ENCODE results near the gene CDKN2C.
"Not testable (repeated sequence)": the region's sequence is repeated elsewhere in the genome, so short reads cannot be mapped to it uniquely, and the experiment has no call there.

CDKN2C gene

DNA sequence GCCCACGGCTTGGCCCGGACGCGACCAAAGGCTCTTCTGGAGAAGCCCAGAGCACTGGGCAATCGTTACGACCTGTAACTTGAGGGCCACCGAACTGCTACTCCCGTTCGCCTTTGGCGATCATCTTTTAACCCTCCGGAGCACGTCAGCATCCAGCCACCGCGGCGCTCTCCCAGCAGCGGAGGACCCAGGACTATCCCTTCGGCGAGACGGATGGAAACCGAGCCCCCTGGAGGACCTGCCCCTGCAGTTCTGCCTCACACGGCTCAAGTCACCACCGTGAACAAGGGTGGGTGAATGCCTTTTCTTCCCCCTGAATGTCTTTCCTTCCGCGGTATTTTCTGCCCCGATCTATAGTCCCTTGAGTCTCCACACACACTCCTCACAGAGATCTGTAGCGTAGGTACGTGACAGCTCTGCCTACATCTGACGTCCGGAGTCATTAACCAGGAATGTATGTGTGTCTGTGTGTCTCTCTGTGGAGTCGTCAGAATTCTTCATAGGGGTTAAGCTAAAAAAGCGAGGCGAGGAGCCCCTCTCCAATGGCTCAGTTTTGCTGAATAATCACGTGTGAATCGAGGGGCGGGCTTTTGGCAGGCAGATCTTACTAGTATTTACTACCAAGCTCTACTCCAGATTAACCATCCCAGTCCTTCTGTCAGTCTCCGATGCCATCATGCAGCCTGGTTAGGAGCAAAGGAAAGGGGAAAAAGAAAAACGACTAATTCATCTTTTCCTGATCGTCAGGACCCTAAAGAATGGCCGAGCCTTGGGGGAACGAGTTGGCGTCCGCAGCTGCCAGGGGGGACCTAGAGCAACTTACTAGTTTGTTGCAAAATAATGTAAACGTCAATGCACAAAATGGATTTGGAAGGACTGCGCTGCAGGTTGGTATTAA lies at the start of gene CDKN2C:
Gene CDKN2C, plus strand, starts transcription at position 635 of the 898 bp plus-strand sequence. Its CDS starts 124 bp downstream, at position 759.
- peak; percentile 76 for DNase-seq (ENCODE audit: low spot score)

GRCh38 chr1:50920409-50920808 lies 49.6 kb upstream of the CDKN2C start:
- DNase-seq (ENCODE audit: low spot score) = no peak

DNA sequence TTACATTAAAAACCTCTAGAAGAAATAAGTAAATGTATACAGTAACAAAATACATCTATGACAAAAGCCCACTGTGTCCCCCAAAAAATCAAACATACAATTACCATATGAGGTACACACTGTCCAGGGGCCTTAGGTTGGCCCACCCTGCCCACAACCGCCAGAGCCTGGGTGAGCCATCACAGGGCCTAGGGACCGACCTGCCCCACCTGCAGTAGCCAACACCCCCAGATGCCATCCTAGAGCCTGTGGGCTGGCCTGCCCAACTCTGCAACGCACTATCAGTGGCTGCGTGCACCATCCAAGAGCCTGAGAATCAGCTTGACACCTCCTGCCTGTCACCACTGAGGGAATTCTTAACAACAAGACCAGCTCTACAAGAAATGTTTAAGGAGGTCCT lies 49.0 kb upstream of the CDKN2C start:
- DNase-seq (ENCODE audit: low spot score) = no peak

- no peak for DNase-seq (ENCODE audit: low spot score)
These were observed 46.5 kb upstream of the CDKN2C start for GRCh38 chr1:50923564-50923963.

- DNase-seq (ENCODE audit: low spot score) = no peak
These were observed 40.6 kb upstream of the CDKN2C start for GRCh38 chr1:50929376-50929958.

DNA sequence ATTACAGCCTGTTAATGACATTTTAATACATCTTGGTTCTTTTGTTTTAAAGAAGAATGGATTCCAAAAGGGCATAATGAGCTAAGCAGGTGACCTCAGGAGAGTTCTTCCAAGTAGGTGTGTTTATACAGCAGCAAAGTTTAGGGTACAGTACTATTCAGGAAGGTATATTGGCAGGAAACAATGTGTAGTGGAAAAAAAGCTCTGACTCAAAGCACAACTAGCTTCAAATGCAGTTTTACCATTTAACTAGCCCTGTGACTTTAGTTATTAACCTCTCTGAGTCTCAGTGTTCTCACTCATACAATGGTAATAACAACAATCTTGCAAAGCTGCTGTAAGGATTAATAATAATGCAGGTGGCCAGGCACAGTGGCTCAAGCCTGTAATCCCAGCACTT lies 39.9 kb upstream of the CDKN2C start:
- DNase-seq (ENCODE audit: low spot score) = no peak

DNA sequence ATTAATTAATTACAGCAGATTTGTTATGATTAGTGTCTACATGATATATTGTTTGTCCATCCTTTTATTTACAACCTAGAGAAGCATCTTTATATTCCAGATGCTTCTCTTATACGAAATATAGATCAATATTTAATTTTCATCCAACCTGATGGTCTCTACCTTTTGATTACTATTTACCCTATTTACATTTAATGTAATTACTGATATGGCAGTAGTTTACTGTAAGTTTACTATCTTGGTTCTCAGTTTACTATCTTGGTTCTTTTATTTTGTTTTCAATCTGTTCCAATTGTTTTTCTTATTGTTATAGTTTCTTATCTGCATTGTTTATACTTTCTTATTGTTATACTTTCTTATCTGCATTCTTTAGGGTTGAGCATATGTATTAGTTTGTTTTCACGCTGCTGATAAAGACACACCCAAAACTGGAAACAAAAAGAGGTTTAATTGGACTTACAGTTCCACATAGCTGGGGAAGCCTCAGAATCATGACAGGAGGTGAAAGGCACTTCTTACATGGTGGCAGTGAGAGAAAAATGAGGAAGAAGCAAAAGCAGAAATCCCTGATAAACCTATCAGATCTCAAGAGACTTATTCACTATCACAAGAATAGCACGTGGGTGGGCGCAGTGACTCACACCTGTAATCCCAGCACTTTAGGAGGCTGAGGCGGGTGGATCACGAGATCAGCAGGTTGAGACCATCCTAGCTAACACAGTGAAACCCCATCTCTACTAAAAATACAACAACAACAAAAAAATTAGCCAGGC lies 38.9 kb upstream of the CDKN2C start:
- DNase-seq (ENCODE audit: low spot score) = no peak

DNA sequence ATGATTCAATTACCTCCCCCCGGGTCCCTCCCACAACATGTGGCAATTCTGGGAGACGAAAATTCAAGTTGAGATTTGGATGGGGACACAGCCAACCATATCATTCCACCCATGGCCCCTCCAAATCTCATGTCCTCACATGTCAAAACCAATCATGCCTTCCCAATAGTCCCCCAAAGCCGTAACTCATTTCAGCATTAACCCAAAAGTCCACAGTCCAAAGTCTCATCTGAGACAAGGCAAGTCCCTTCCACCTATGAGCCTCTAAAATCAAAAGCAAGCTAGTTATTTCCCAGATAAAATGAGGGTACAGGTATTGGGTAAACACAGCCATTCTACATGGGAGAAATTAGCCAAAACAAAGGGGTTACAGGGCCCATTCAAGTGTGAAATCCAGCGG lies 38.0 kb upstream of the CDKN2C start:
- not testable (repeated sequence) for DNase-seq (ENCODE audit: low spot score)

DNA sequence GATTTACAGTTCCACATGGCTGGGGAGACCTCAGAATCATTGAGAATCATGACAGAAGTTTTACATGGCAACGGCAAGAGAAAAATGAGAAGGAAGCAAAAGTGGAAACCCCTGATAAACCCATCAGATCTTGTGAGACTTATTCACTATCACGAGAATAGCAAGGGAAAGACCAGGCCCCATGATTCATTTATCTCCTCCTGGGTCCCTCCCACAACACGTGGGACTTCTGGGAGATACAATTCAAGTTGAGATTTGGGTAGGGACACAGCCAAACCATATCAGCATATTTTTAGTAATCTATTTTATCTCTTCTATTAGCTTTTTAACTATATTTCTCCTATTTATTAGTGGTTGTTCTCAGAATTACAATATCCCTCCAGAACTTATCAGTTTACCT lies 36.3 kb upstream of the CDKN2C start:
- not testable (repeated sequence) for DNase-seq (ENCODE audit: low spot score)

- DNase-seq (ENCODE audit: low spot score) = no peak
These were observed 35.2 kb upstream of the CDKN2C start for GRCh38 chr1:50934838-50935237.

- not testable (repeated sequence) for DNase-seq (ENCODE audit: low spot score)
These were observed 34.8 kb upstream of the CDKN2C start for GRCh38 chr1:50935276-50935675.

DNA sequence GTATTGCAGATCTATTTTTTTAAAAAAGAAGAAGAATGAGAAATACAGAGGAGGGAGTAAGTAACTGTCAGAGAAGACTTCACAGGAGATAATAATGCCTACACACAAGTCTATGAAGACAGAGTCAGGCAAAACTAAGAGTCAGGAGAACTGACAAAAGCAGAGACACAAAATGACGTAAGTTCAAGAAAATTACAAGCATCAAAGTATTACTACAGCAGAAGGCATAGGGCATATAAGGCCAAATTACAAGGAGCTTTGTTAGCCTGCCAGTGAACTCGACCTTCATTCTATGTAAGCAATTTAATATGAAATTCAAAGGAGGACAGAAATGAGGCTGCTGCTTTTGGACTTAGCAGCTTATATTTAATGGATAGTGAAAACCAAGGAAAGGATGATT lies 33.7 kb upstream of the CDKN2C start:
- no peak for DNase-seq (ENCODE audit: low spot score)

DNA sequence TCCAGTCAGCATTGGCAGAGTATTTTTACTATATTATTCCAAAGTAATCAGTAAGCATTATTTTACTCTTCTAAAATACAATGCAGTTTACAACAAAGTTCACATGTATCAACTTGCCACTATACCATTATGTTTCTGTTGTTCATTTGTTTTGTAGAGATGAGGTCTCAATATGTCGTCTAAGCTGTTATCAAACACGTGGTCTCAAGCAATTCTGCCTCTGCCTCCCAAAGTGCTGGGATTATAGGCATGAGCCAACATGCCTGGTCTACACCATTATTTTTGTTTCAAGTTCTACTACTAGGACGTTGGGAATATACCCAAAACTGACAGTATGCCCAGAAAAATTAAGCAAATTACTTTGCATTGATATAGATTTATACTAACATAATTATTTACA lies 29.8 kb upstream of the CDKN2C start:
- DNase-seq (ENCODE audit: low spot score) = no peak

GRCh38 chr1:50942334-50942733 lies 27.7 kb upstream of the CDKN2C start:
- DNase-seq (ENCODE audit: low spot score) = no peak

DNA sequence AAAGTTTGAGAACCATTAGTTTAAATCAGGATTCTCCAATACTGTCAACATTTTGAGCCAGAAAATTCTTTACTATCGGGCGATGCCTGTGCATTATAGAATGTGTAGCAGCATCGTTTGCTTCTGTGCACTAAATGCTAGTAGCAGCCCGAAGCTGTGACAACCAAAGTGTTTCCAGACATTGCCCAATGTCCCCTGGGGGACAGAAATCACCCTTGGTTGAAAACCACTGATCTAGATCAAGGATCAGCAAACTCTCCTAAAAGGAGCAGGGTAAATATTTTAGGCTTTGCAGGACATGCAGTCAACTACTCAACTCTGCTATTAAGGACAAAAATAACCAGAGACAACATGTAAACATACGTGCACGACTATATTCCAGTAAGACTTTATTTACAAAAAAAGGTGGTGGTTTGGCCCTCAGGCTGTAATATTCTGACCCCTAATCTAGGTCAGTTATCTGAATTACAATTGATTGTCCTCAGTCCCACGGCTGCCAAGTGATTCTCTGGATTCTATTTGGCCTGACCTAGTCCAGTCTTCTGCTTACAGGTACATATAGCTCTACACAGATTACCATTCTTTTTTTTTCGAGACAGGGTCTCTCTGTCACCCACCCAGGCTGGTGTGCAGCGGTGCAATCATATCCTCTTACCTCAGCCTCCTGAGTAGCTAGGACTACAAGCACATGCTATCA lies 20.6 kb upstream of the CDKN2C start:
- DNase-seq (ENCODE audit: low spot score) = no peak

DNA sequence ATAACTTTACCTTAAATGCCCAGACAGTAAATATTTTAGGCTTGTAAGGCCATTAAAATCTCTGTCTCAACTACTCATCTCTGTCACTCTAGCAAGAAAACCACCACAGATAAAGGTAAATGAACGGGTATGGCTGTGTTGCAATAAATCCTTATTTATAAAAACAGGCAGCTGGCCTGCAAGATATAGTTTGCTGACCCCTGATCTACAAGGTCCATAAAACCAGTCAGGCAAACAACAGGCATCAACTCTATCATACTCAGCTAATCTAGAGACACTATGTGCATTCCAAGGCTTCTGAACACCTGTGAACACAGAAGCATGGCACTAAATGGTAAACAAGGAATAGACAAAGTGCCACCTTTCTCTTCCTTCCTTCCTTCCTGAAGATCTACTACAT lies 19.6 kb upstream of the CDKN2C start:
- DNase-seq (ENCODE audit: low spot score) = no peak

GRCh38 chr1:50952566-50952965 lies 17.5 kb upstream of the CDKN2C start:
- not testable (repeated sequence) for DNase-seq (ENCODE audit: low spot score)

- no peak for DNase-seq (ENCODE audit: low spot score)
These were observed 14.9 kb upstream of the CDKN2C start for GRCh38 chr1:50955116-50955515.

- no peak for DNase-seq (ENCODE audit: low spot score)
These were observed 10.6 kb upstream of the CDKN2C start for GRCh38 chr1:50959303-50959912.

DNA sequence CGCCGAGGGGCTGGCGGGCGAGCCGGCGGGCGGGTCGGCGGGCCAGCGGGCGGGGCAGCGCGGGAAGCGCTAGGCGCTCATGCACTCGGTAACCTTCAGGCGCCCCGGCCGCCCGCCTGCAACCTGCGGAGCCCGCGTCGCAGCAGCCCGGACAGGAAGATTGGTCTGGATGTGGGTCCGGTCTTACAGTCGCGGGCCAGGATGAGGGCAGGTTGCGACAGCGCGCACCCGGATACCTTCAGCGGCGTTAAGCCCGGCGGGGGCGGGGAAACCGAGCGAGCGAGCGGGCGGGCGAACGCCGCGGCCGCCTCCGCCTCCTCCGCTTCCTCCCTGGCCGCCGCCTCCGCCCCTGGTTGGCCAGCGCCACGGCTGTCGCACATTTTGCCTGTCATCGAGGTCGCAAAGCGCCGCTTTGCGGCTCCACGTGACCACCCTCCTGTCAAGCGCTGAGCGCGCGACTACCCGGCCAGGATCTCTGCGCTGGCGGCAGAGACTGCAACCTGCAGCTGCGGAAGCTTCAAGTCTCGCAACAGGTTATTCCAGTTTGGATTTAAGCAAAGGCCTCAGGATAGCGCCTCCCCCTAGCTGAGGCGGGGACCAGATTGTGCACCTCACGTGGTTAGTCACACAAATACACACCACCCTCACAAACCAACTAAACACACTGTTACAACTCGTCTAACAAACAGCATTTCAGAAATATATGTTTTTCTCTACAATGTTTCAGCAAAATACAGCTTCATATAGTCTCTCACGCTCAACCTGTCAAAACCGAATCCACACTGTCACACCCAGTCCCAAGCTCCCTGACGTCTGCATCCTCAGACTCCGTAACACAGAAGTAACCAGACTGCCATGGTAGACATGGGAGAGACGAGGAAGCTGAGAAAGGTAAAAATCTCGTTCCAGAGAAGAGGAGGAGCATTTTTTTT lies 9.9 kb upstream of the CDKN2C start, which contains the start of gene FAF1:
Gene FAF1, minus strand, starts transcription at position 355 of the 932 bp plus-strand sequence. CDS start 456 bp downstream, outside the sequence.
- DNase-seq (ENCODE audit: low spot score) = peak; percentile 99
